SJCRH30 (cell line): Measurements from ENCODE around the gene NEDD4L. TPM values are rescaled to one million over a fixed set of nuclear protein-coding genes. Genes with fewer than 3 reads are reported as not detected.

Source experiments
- DNase-seq, 2 experiments: peaks; one replicate each; pipeline ENCODE4 v3.0.0-alpha.2; 2015 to 2020
- H3K27ac ChIP-seq: fragments of 250-450 bp; sonication (Bioruptor Pico); 2 replicates; pipeline ENCODE4 v1.5.1; 2020; ENCODE audit warnings: mild to moderate bottlenecking, moderate library complexity
- H3K27me3 ChIP-seq: fragments of 250-450 bp; sonication (Bioruptor Pico); 2 replicates; pipeline ENCODE4 v1.5.1; 2020; ENCODE audit warnings: mild to moderate bottlenecking, moderate library complexity
- H3K36me3 ChIP-seq: fragments of 250-450 bp; sonication (Bioruptor Pico); 2 replicates; pipeline ENCODE4 v1.5.1; 2020; ENCODE audit warnings: mild to moderate bottlenecking, moderate library complexity
- H3K4me1 ChIP-seq: fragments of 250-450 bp; sonication (Bioruptor Pico); 2 replicates; pipeline ENCODE4 v1.5.1; 2020; ENCODE audit warnings: mild to moderate bottlenecking, moderate library complexity
- H3K4me3 ChIP-seq: fragments of 250-450 bp; sonication (Bioruptor Pico); 2 replicates; pipeline ENCODE4 v1.5.1; 2020; ENCODE audit warnings: mild to moderate bottlenecking, moderate library complexity
- H3K9me3 ChIP-seq: fragments of 250-450 bp; sonication (Bioruptor Pico); replicated peaks from 2 replicates; pipeline ENCODE4 v1.5.1; 2020; ENCODE audit warnings: mild to moderate bottlenecking, moderate library complexity
- total RNA-seq: library from RNA; depleted of rRNA; stranded (reverse); fragments of >200 nt; shearing (Covaris generic); gene quantifications from 2 replicates; pipeline ENCODE4 v1.2.3, GENCODE V29; 2014

NEDD4L gene
- total RNA-seq, 1 experiment from 2014 or later: 29.3 TPM

DNA sequence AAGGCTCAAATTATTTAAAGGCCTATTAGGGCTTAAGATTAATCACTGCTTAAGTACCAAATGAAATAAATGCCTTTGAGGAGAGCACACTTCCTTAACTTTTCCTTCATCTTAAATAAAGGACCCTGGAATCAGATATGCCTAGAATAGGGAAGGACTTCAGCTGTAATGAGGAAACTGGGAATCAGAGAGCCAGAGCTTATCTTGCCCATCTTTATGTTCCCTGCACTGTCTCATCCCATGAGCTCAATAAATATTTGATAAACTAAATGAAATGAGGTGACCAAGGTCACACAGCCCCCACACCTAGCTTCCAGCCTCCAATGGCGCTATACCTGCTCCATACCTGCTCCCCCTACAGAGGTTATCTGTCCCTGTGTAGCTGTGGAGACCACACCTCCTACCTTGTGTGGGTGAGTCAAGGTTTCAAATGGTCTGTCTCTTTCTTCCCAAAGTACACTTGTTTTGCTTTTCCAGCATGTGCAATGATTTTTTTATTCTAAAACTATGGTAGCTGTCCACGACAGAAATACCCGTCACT lies 23.4 kb upstream of the NEDD4L start:
- H3K9me3 ChIP-seq: no peaks in the 10 kb centered on the region
- no peak overlapping the region for H3K27ac ChIP-seq
- no peaks in the 10 kb centered on the region for H3K4me1 ChIP-seq
- H3K36me3 ChIP-seq: no peaks in the 10 kb centered on the region
- DNase-seq: no peak
- H3K27me3 ChIP-seq: no peaks in the 10 kb centered on the region
- H3K4me3 ChIP-seq: no peak overlapping the region

DNA sequence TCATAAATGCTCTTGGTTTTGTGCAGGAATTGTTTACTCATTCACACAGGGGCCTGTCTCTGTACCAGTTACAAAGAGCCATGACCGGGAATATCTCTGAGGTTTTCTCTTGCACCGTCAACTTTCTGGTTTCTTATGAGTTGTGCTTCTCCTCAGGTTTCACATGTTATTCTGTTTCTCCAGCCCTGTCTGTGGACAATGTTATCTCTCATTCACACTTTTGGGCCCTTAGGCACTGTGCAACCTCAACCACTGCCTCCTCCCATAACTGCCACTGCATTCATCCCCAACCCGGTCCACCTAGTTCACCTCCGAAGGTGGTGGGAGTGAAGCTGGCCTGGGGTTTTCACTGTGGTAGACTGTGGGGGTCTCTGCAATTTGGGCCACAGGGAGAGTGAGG lies 22.5 kb upstream of the NEDD4L start:
- H3K36me3 ChIP-seq: no peaks in the 10 kb centered on the region
- H3K27ac ChIP-seq: no peak overlapping the region
- DNase-seq: no peak

DNA sequence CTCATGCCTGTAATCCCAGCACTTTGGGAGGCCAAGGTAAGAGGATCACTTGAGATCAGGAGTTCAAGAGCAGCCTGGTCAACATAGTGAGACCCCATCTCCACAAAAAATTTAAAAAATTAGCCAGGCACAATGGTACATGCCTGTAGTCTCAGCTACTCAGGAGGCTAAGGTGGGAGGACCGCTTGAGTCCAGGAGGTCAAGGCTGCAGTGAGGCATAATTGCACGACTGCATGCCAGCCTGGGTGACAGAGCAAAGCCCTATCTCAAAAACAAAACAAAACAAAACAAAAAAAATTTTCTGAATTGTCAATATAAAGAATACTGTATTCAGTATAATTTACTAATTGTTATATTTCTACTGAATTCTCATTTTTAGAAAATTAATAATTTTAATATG lies 20.9 kb upstream of the NEDD4L start:
- no peak overlapping the region for H3K27ac ChIP-seq
- H3K36me3 ChIP-seq: no peaks in the 10 kb centered on the region
- no peak for DNase-seq
- H3K4me1 ChIP-seq: no peaks in the 10 kb centered on the region
- no peaks in the 10 kb centered on the region for H3K27me3 ChIP-seq
- no peaks in the 10 kb centered on the region for H3K9me3 ChIP-seq
- H3K4me3 ChIP-seq: no peak overlapping the region

More for the DNA sequence above, 22.5 kb upstream of the NEDD4L start:
- Histone ChIP-seq H3K9me3 (no peaks in the 10 kb centered on the region), H3K4me3 (no peak overlapping the region), H3K4me1 (no peaks in the 10 kb centered on the region), H3K27me3 (no peaks in the 10 kb centered on the region)

DNA sequence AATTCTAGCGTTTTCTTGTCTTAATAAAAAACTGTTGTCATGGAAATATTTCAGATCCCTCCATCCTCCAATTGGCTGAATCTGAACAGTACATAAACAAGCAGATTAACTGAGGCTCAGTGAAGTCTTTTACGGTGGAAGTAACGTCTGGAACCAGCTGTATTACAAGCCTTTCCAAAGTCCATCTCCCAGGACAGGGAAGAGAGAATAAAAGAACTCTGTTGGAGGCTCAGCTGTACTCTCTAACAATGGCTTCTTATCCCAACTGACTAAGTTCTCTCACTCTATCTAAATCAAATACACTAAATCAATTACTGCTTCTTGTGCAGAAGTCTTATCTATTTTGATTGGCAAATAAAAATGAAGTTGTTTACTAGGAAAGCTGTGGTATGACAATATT lies 19.9 kb upstream of the NEDD4L start:
- peak in 1 of 2 experiments; percentile 15 for DNase-seq
- H3K4me3 ChIP-seq: no peak overlapping the region
- no peaks in the 10 kb centered on the region for H3K36me3 ChIP-seq
- H3K27me3 ChIP-seq: no peaks in the 10 kb centered on the region
- H3K9me3 ChIP-seq: no peaks in the 10 kb centered on the region
- no peak overlapping the region for H3K27ac ChIP-seq
- no peaks in the 10 kb centered on the region for H3K4me1 ChIP-seq

DNA sequence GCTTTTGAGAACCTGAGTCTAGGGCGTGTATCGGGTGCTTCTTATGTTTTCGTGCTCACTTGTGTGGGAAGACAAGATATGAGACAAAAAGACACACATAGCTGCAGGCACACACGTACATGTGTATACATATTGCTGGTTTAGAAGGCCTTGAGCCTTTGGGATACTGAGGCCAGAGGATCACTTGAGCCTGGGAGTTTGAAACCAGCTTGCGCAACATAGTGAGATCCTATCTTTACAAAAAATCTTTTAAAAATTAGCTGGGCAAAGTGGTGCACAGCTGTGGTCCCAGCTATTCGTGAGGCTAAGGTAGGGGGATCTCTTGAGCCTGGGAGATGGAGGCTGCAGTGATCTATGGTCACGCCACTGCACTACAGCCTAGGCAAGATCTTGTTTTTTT lies 18.8 kb upstream of the NEDD4L start:
- Histone ChIP-seq H3K27me3 (no peaks in the 10 kb centered on the region), H3K4me1 (no peaks in the 10 kb centered on the region), H3K9me3 (no peaks in the 10 kb centered on the region), H3K4me3 (no peak overlapping the region), H3K36me3 (no peaks in the 10 kb centered on the region), H3K27ac (no peak overlapping the region)
- no peak for DNase-seq

DNA sequence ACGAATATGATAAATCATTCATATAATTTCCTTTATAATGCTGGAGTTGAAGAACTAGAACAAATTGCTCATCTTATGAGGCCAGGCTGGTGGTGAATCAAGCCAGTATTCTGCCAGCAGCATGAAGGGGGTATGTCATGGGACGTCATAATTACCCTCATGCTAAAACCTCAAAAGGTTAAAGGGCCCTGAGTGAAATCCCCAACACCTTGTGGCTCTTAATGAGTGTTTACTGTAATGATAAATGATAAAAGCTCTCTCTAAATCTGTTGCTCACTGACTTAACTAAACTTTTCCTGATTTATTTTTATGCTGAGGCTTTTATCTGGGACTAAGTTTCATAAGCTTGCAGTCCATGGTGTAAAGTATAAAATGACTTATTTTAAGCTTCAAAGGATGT lies 18.3 kb upstream of the NEDD4L start:
- no peak for DNase-seq
- Histone ChIP-seq H3K9me3 (no peaks in the 10 kb centered on the region), H3K27me3 (no peaks in the 10 kb centered on the region), H3K36me3 (no peaks in the 10 kb centered on the region), H3K27ac (no peak overlapping the region), H3K4me3 (no peak overlapping the region), H3K4me1 (no peaks in the 10 kb centered on the region)

DNA sequence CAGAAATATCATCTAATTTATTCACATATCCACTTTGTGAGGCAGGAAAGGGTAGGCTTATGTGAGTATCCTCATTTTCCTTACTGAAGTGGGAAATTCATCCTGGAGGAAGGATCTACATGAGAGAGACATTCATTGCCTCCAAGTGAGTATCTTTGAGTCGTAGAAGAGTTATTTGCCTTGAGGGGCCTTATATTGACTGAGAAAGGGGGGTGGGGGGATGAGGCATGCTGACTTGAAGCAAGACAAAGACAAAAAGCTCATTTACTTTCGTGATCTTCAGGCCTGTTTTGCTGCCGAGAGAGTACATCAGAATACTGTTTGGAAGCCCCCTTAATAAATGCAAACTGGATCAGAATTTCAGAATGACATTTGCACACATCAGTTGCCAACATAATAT lies 17.6 kb upstream of the NEDD4L start:
- Histone ChIP-seq H3K27me3 (no peaks in the 10 kb centered on the region), H3K4me3 (no peak overlapping the region), H3K36me3 (no peaks in the 10 kb centered on the region), H3K9me3 (no peaks in the 10 kb centered on the region), H3K27ac (no peak overlapping the region), H3K4me1 (no peaks in the 10 kb centered on the region)
- no peak for DNase-seq

DNA sequence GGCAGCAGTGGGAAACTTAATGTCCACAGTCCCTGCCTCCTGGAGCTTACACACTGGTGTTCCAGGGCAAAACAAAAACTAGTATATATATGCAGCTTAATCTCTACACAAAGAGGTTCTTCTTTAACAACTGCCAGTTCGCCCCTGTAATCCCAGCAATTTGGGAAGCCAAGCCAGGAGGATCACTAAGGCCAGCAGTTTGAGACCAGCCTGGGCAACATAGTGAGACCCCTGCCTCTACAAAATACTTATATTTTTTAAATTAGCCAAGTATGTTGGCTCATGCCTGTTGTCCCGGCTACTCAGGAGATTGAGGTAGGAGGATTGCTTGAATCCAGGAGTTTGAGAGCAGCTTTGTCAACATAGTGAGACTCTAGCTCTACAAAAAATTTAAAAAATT lies 17.2 kb upstream of the NEDD4L start:
- Histone ChIP-seq H3K27ac (no peak overlapping the region), H3K36me3 (no peaks in the 10 kb centered on the region), H3K4me1 (no peaks in the 10 kb centered on the region), H3K4me3 (no peak overlapping the region), H3K27me3 (no peaks in the 10 kb centered on the region), H3K9me3 (no peaks in the 10 kb centered on the region)
- DNase-seq: no peak

DNA sequence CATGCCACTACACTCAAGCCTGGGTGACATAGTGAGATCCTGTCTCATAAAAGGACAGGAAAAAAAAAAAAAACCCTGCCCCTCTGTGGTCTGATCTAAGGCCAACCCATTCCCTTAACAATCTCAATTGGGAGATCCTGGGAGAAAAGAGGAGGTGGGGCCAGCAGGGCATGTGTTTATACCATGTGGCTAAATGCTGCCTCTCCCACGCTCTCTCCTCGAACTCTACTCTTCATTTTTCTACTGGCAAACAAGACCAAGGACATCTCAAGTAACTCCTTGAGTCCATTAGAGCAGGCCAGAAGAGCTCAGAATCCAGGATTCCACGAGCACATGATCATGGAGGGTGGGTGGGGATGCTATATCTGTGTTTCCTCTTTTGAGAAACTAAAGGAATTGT lies 16.7 kb upstream of the NEDD4L start:
- Histone ChIP-seq H3K9me3 (no peaks in the 10 kb centered on the region), H3K27me3 (no peaks in the 10 kb centered on the region), H3K27ac (no peak overlapping the region), H3K36me3 (no peaks in the 10 kb centered on the region), H3K4me1 (no peaks in the 10 kb centered on the region), H3K4me3 (no peak overlapping the region)
- no peak for DNase-seq

DNA sequence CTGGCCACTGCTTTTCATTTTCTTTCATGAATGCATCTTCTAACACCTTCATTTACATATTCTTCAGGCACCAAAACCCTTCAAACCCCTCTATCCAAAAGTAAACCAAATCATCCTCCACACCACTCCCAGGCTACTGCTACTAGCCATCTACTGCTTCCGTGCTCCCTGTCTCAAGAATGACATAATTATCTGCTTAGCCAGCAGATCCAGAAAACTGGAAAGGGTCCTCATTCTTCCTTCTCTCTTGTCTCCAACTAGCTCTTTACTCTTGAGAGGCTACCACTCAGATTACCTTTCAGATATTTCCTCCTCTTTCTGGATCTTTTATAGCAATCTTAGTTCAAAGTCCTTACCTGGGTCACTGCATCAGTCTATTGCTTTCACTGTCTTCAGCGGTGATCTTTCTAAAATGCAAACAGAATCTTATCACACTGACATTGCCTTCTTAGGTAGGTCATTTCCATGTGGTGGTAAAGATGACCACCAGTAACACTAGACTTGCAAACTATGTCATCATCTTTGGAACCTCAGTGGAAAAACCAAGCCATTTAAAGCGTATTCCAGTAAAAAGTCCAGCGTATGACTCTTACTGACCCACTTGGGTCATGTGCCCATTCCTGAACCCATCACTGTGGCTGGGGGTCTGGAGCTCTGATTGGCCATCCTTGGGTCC lies 15.8 kb upstream of the NEDD4L start:
- no peak overlapping the region for H3K27ac ChIP-seq
- H3K4me1 ChIP-seq: no peaks in the 10 kb centered on the region
- no peak for DNase-seq
- no peak overlapping the region for H3K4me3 ChIP-seq
- H3K36me3 ChIP-seq: no peaks in the 10 kb centered on the region
- H3K27me3 ChIP-seq: no peaks in the 10 kb centered on the region
- no peaks in the 10 kb centered on the region for H3K9me3 ChIP-seq

DNA sequence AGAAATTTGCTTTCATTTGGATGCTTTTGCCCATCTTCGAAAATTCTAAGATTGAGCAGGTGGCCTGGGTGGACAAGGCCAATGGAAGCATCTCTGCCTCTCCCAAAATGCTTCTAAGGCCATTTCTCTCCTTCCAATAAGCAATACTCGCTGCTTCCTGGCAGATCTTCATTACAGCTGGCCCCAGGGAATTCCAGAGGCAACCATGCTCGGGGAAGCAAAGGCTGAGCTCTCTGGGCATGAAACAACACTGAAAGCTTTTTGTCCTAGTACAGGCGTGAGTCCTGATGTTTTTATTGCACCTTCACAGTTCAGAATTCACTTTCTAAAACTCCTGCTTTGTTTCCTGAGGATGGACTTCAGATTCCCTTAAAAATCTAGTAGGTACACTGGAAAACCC lies 11.8 kb upstream of the NEDD4L start:
- Histone ChIP-seq H3K4me1 (no peaks in the 10 kb centered on the region), H3K27me3 (no peaks in the 10 kb centered on the region), H3K4me3 (no peak overlapping the region), H3K36me3 (no peaks in the 10 kb centered on the region), H3K9me3 (no peaks in the 10 kb centered on the region), H3K27ac (no peak overlapping the region)
- DNase-seq: no peak

DNA sequence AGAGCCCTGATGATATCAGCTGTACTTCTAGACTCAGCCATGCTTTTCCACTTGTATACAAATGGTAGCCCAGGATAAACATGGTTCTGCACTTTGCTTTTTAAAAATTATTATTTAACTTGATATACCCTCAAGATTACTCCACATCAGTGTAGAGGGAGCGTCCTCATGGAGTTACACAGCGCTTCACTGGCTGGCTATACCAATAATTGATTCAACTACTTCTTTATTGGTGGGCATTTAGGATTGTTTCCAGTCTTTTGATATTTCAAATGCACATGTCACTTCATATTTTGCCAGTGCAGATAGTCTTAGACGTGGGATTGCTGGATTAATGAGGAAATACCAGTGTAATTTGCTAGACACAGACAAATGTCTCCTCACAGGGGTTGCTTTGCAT lies 10.8 kb upstream of the NEDD4L start:
- no peaks in the 10 kb centered on the region for H3K36me3 ChIP-seq
- no peaks in the 10 kb centered on the region for H3K9me3 ChIP-seq
- H3K27me3 ChIP-seq: no peaks in the 10 kb centered on the region
- DNase-seq: no peak
- H3K4me1 ChIP-seq: no peaks in the 10 kb centered on the region
- H3K27ac ChIP-seq: no peak overlapping the region
- no peak overlapping the region for H3K4me3 ChIP-seq

DNA sequence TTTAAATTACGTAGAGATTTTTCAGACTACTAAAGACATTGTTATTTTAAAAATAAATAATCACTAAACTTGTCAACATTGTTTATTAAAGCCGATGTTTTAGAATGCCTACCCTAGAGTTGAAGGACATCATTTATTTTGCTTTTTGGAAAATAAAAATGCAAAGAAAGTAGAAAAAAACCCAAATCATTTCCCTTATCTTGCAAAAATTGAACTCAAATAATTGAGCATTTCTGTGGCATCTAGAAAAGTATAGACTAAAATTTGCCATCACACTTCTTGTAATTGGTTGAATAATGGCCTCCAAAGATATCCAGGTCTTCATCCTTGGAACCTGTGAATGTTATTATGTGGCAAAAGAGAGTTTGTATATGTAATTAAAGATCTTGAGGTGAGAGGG lies 9.7 kb upstream of the NEDD4L start:
- no peaks in the 10 kb centered on the region for H3K9me3 ChIP-seq
- no peaks in the 10 kb centered on the region for H3K27me3 ChIP-seq
- H3K4me1 ChIP-seq: no peaks in the 10 kb centered on the region
- no peaks in the 10 kb centered on the region for H3K36me3 ChIP-seq
- no peak overlapping the region for H3K27ac ChIP-seq
- DNase-seq: no peak
- no peak overlapping the region for H3K4me3 ChIP-seq

DNA sequence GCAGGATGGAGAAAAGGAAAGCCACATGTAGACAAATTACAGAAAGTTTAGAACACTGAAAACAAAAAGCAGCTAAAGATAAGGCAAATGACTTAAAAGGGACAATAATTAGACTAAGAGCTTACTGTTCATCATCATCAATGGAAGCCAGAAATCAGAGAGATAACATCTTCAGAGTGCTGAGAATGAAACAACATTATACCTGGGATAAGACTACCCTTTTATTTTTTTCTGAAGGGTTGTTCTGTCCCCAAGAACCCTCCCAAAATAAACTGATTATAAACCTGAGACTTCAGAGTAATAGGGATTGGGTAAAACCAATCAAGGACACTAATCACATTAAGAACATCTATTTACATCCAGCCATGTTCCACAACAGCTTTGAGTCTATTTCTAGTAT lies 6.9 kb upstream of the NEDD4L start:
- Histone ChIP-seq H3K9me3 (no peaks in the 10 kb centered on the region), H3K4me3 (no peak overlapping the region)
- DNase-seq: no peak

DNA sequence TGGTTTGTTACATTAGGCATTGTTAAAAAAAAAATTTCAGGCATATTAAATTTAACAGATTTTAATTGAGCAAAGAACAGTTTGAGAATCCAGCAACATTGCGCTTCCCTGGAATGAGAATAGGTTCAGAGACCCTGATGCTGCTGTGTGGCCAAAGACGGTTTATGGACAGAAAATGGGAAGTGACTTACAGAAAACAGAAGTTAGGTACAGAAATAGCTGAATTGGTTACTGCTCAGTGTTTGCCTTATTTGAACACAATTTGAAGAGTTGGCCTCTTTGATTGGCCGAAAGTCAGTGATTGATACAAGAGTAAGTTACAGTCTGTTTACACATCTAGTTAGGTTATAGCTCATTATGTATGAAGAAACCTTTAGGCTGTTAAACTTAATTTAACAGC lies 6.0 kb upstream of the NEDD4L start:
- H3K27ac ChIP-seq: no peak overlapping the region
- H3K36me3 ChIP-seq: no peaks in the 10 kb centered on the region
- H3K4me3 ChIP-seq: no peak overlapping the region
- no peaks in the 10 kb centered on the region for H3K9me3 ChIP-seq
- DNase-seq: no peak
- H3K4me1 ChIP-seq: no peaks in the 10 kb centered on the region; the same call in 1 of the 2 replicates
- no peaks in the 10 kb centered on the region for H3K27me3 ChIP-seq

More for the DNA sequence above, 6.9 kb upstream of the NEDD4L start:
- no peaks in the 10 kb centered on the region for H3K27me3 ChIP-seq
- no peaks in the 10 kb centered on the region for H3K4me1 ChIP-seq
- H3K27ac ChIP-seq: no peak overlapping the region
- H3K36me3 ChIP-seq: no peaks in the 10 kb centered on the region

DNA sequence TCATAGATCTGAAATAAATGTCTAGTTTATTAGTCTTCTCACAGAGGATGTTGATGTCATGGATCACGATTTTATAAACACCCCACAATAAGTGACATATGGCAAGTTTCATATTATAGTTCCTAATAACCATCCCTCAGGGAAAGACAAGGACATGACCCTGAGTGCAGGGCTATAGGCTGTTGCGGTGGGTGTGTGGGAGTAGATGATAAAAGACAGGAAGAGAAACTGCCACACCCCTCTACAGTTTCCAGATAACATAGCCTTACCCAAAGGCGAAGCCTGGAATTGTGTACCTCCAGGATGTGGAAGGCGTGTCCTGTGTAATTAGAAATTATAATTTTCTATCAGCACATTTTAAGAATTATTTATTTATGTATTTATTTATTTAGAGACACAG lies 2.4 kb upstream of the NEDD4L start:
- Histone ChIP-seq H3K36me3 (no peaks in the 10 kb centered on the region), H3K4me3 (no peak overlapping the region), H3K27me3 (no peaks in the 10 kb centered on the region), H3K4me1 (no peaks in the 10 kb centered on the region; the same call in 1 of the 2 replicates), H3K9me3 (no peaks in the 10 kb centered on the region), H3K27ac (no peak overlapping the region)
- DNase-seq: no peak
